SK-N-MC (cell line): ENCODE results near the gene OPA3.

Source experiments
- DNase-seq: peaks from one replicate; pipeline ENCODE4 v3.0.0-alpha.2; 2011; ENCODE audit warnings: low read depth, low spot score
- H3K27ac ChIP-seq: fragments of 200-600 bp; sonication (generic); 2 replicates; pipeline ENCODE4 v1.5.1; 2016; ENCODE audit warnings: mixed run types
- H3K36me3 ChIP-seq: fragments of 200-600 bp; sonication (generic); 2 replicates; pipeline ENCODE4 v1.6.1; 2017; ENCODE audit warnings: antibody characterized with exemption, low read length, mixed read lengths; ENCODE audit not compliant: insufficient read depth
- H3K4me3 ChIP-seq: fragments of 200-600 bp; sonication (generic); 2 replicates; pipeline ENCODE4 v1.5.1; 2016
- H3K9ac ChIP-seq: fragments of 200-600 bp; sonication (generic); 2 replicates; pipeline ENCODE4 v1.8.0; 2017; ENCODE audit warnings: mixed run types, mixed read lengths; ENCODE audit not compliant: insufficient read length
- H3K9me3 ChIP-seq: fragments of 200-600 bp; sonication (generic); 2 replicates; pipeline ENCODE4 v1.6.1; 2017; ENCODE audit warnings: low read depth, mild to moderate bottlenecking, antibody characterized with exemption, low read length, moderate library complexity, mixed read lengths
- EZH2 ChIP-seq: fragments of 200-600 bp; sonication (generic); IDR thresholded peaks from one replicate; pipeline ENCODE4 v1.6.1; 2017; ENCODE audit warnings: antibody characterized with exemption
- FOXP2 ChIP-seq: optimal IDR thresholded peaks from 2 replicates; pipeline ENCODE3; 2011; ENCODE audit warnings: mild to moderate bottlenecking, moderate library complexity; ENCODE audit not compliant: insufficient read depth; ENCODE audit errors: extremely low read length, control extremely low read depth
- POLR2AphosphoS5 ChIP-seq: IDR thresholded peaks from 2 replicates; pipeline ENCODE4 v1.6.1; 2012; ENCODE audit warnings: mild to moderate bottlenecking, low read depth, low read length, borderline replicate concordance

OPA3 gene

GRCh38 chr19:45526971-45527370 lies 57.6 kb downstream of the OPA3 start:
- Histone ChIP-seq H3K9ac (no peak overlapping the region), H3K9me3 (no peaks in the 10 kb centered on the region), H3K36me3 (peaks cover 4% of the 10 kb centered on the region; the same call in 1 of the 2 replicates), H3K27ac (no peak overlapping the region), H3K4me3 (no peak overlapping the region)
- DNase-seq, result no peak
- TF ChIP-seq POLR2AphosphoS5 (no peak), EZH2 (no peak), FOXP2 (no peak)

GRCh38 chr19:45526143-45526542 lies 58.5 kb downstream of the OPA3 start:
- no peak for DNase-seq
- H3K36me3 ChIP-seq, result peaks cover 4% of the 10 kb centered on the region; the same call in 1 of the 2 replicates
- H3K9me3 ChIP-seq, result no peaks in the 10 kb centered on the region
- H3K9ac ChIP-seq, result no peak overlapping the region
- no peak overlapping the region for H3K4me3 ChIP-seq
- TF ChIP-seq POLR2AphosphoS5, result no peak
- no peak for TF ChIP-seq FOXP2
- TF ChIP-seq EZH2, result no peak
- H3K27ac ChIP-seq, result no peak overlapping the region

- Histone ChIP-seq H3K9me3 (no peaks in the 10 kb centered on the region), H3K36me3 (peaks cover 4% of the 10 kb centered on the region; the same call in 1 of the 2 replicates), H3K27ac (no peak overlapping the region), H3K4me3 (no peak overlapping the region), H3K9ac (no peak overlapping the region)
- TF ChIP-seq FOXP2 (no peak), EZH2 (no peak), POLR2AphosphoS5 (no peak)
- DNase-seq, result no peak
These were observed 60.0 kb downstream of the OPA3 start for GRCh38 chr19:45524575-45525129.

- TF ChIP-seq POLR2AphosphoS5 (no peak), EZH2 (no peak), FOXP2 (no peak)
- Histone ChIP-seq H3K36me3 (peaks cover 4% of the 10 kb centered on the region; the same call in 1 of the 2 replicates), H3K27ac (no peak overlapping the region), H3K9me3 (no peaks in the 10 kb centered on the region), H3K4me3 (no peak overlapping the region), H3K9ac (no peak overlapping the region)
- peak; percentile 62 for DNase-seq
These were observed 60.9 kb downstream of the OPA3 start for GRCh38 chr19:45523642-45524256.

- no peak for TF ChIP-seq FOXP2
- TF ChIP-seq EZH2, result no peak
- TF ChIP-seq POLR2AphosphoS5, result no peak
- no peaks in the 10 kb centered on the region for H3K9me3 ChIP-seq
- H3K36me3 ChIP-seq, result peaks cover 4% of the 10 kb centered on the region; the same call in 1 of the 2 replicates
- DNase-seq, result no peak
- no peak overlapping the region for H3K4me3 ChIP-seq
- no peak overlapping the region for H3K9ac ChIP-seq
- no peak overlapping the region for H3K27ac ChIP-seq
These were observed 62.3 kb downstream of the OPA3 start for GRCh38 chr19:45522010-45522941.

GRCh38 chr19:45518469-45518826 lies 66.2 kb downstream of the OPA3 start:
- no peak for DNase-seq
- Histone ChIP-seq H3K36me3 (no peaks in the 10 kb centered on the region; the same call in 1 of the 2 replicates), H3K9me3 (no peaks in the 10 kb centered on the region), H3K27ac (no peak overlapping the region), H3K4me3 (no peak overlapping the region), H3K9ac (no peak overlapping the region)
- TF ChIP-seq FOXP2, result no peak
- no peak for TF ChIP-seq EZH2
- no peak for TF ChIP-seq POLR2AphosphoS5

- no peak overlapping the region for H3K9ac ChIP-seq
- DNase-seq, result no peak
- no peak overlapping the region for H3K4me3 ChIP-seq
- H3K36me3 ChIP-seq, result no peaks in the 10 kb centered on the region; the same call in 1 of the 2 replicates
- TF ChIP-seq POLR2AphosphoS5 (no peak), EZH2 (no peak), FOXP2 (no peak)
- H3K27ac ChIP-seq, result no peak overlapping the region
- no peaks in the 10 kb centered on the region for H3K9me3 ChIP-seq
These were observed 66.7 kb downstream of the OPA3 start for GRCh38 chr19:45517641-45518468.
